ENCODE results near the gene PHF21B. TPM values are rescaled to one million over a fixed set of nuclear protein-coding genes. Genes with fewer than 3 reads are reported as not detected.
A peak's percentile ranks its signal among the peaks of the same experiment; 100 is the strongest.

Gene PHF21B
- total RNA-seq, 1 donor from 2014 or later, result 0.35 TPM

GRCh38 chr22:44942979-44943700 lies 66.7 kb downstream of the PHF21B start:
- DNase-seq, result no peak
- intact Hi-C loops (cut with micrococcal nuclease), result no loop called here
- no peak for ATAC-seq

DNA sequence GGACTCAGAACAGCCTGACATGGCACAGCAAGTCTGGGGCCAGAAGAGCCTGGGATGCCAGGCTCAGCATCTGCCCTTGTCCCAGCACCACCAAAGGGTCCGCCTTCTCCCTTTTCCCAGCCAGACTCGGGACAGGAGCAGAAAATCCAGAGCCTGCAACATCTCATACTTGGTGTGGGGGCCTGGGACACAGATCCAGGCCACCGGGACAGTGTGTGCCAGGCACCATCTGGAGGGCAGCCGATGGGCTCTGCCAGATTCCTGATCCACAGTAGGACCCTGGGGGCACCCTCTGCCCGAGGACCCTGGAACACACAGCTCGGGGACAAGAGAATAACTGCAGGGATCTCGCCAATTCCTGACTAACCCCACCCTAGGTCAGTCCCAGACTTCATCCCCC lies 67.7 kb downstream of the PHF21B start:
- intact Hi-C loops (cut with micrococcal nuclease), result no loop called here
- ATAC-seq, result no peak
- DNase-seq, result no peak

GRCh38 chr22:44941207-44941606 lies 68.6 kb downstream of the PHF21B start:
- DNase-seq, result no peak
- intact Hi-C loops (cut with micrococcal nuclease), result no loop called here
- ATAC-seq, result no peak

- ATAC-seq (no peak), DNase-seq (no peak)
- intact Hi-C loops (cut with micrococcal nuclease), result no loop called here
Measured at GRCh38 chr22:44940130-44940529, 69.7 kb downstream of the PHF21B start.

DNA sequence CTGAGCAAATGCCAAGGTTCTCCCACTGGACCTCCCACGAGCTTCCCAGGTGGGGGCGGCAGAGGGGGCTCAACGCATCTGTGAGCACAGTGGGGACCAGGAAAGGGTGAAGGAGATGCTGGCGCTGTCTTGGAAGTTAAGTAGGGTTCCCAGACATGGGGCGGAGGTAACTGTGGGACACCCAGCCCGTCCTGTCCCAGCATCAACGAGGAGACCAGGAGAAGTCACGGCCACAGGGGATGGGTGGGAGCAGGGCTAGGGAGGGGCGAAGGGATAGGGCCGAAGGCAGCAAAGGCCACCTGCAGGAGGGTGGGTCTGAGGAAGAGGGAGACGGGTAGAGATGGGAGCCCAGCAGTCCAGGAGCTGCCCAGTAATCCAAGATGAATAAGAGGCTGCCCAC lies 70.4 kb downstream of the PHF21B start:
- DNase-seq, result no peak
- no peak for ATAC-seq
- intact Hi-C loops (cut with micrococcal nuclease), result no loop called here

- ATAC-seq, result no peak
- DNase-seq, result no peak
- intact Hi-C loops (cut with micrococcal nuclease), result no loop called here
Measured at GRCh38 chr22:44938886-44939285, 70.9 kb downstream of the PHF21B start.

- DNase-seq, result peak; percentile 7
- ATAC-seq, result no peak
- intact Hi-C loops (cut with micrococcal nuclease), result no loop called here
Measured at GRCh38 chr22:44937216-44937615, 72.6 kb downstream of the PHF21B start.

GRCh38 chr22:44936201-44936600 lies 73.6 kb downstream of the PHF21B start:
- intact Hi-C loops (cut with micrococcal nuclease), result no loop called here
- DNase-seq (peak; percentile 41), ATAC-seq (peak; percentile 34)

GRCh38 chr22:44935724-44936123 lies 74.1 kb downstream of the PHF21B start:
- ATAC-seq (peak; percentile 87), DNase-seq (peak; percentile 78)
- intact Hi-C loops (cut with micrococcal nuclease), result no loop called here

GRCh38 chr22:44934454-44934735 lies 75.4 kb downstream of the PHF21B start:
- ATAC-seq (no peak), DNase-seq (peak; percentile 10)

DNA sequence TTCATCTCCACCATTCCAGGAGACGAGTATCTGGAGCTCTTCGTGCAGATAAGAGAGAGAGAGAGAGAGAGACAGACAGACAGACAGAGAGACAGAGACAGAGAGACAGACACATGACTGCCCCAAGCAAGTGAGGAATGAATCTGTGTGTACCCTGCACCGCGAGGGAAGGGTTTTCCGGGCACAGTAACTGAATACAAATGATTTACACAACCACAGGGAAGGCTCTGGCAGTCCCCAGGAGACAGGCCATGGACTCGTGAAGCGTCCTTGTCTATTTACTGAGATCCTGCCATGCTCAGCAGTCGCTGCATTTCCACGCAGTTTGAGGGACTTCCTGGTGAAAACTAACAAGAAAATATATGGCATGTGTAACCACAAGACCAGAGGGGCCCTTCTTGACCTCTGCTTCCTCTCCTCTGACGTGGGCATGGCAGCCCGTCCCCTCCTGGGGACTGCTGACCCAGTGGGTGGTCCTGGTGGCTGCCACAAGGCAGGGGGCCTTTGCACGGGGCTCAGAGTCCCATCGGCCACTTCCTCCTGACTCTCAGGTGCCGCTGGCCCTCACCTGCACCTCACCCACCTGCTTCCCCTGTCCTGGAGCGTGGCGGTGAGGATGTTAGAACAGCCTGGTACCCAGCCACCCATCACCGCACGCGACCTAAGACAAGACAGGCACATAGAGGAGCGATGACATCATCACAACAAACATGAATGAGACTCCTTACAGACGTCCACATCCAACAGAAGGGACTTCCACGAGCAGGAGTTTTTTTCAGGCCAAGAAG lies 75.9 kb downstream of the PHF21B start:
- intact Hi-C loops (cut with micrococcal nuclease), result no loop called here
- DNase-seq, result peak; percentile 10

More at GRCh38 chr22:44934454-44934735, 75.4 kb downstream of the PHF21B start:
- intact Hi-C loops (cut with micrococcal nuclease), result no loop called here

GRCh38 chr22:44932493-44932892 lies 77.3 kb downstream of the PHF21B start:
- peak; percentile 21 for DNase-seq
- ATAC-seq, result no peak
- intact Hi-C loops (cut with micrococcal nuclease), result no loop called here

More for the DNA sequence above, 75.9 kb downstream of the PHF21B start:
- ATAC-seq, result no peak

- peak; percentile 9 for DNase-seq
- no peak for ATAC-seq
- intact Hi-C loops (cut with micrococcal nuclease), result no loop called here
Measured at GRCh38 chr22:44931766-44932165, 78.0 kb downstream of the PHF21B start.

- intact Hi-C loops (cut with micrococcal nuclease), result no loop called here
- peak; percentile 93 for ATAC-seq
Measured at GRCh38 chr22:44931077-44931540, 78.7 kb downstream of the PHF21B start.

DNA sequence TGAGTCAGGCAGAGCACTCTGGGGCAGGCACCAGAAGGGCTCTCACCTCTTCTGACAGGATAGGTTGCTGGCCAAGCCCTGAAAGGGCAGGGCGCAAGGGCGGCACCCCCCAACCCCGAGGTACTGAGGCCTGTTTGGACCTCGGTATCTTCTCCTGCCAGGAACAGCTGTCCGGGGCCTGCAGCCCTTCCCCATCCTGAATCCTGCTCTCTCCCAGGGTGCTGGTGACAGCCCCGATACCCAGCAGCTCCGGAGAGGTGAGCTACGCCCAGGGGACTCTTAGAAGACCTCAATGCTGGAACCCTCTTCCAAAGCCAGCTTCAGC lies 79.1 kb downstream of the PHF21B start:
- peak; percentile 19 for DNase-seq
- intact Hi-C loops (cut with micrococcal nuclease), result no loop called here
- peak; percentile 15 for ATAC-seq

More at GRCh38 chr22:44931077-44931540, 78.7 kb downstream of the PHF21B start:
- DNase-seq, result peak; percentile 89

GRCh38 chr22:44930016-44930710 lies 79.6 kb downstream of the PHF21B start:
- ATAC-seq (peak; percentile 46), DNase-seq (peak; percentile 29)
- intact Hi-C loops (cut with micrococcal nuclease), result no loop called here

- no peak for ATAC-seq
- peak; percentile 14 for DNase-seq
- intact Hi-C loops (cut with micrococcal nuclease), result no loop called here
Measured at GRCh38 chr22:44929359-44930015, 80.3 kb downstream of the PHF21B start.

- ATAC-seq (no peak), DNase-seq (peak; percentile 7)
- intact Hi-C loops (cut with micrococcal nuclease), result no loop called here
Measured at GRCh38 chr22:44928711-44929358, 81.0 kb downstream of the PHF21B start.

- intact Hi-C loops (cut with micrococcal nuclease), result no loop called here
- ATAC-seq (no peak), DNase-seq (peak; percentile 23)
Measured at GRCh38 chr22:44928136-44928463, 81.7 kb downstream of the PHF21B start.

Measured in left ventricle myocardium superior (tissue), 1 donor.